GM19438 (cell line): ENCODE data around the gene CCDC17.

Experiments used
- ATAC-seq: cut with Tn5 transposase; IDR thresholded peaks from one replicate; pipeline ENCODE4 v1.9.1; 2021; ENCODE audit warnings: low read depth; ENCODE audit not compliant: unreplicated experiment

The CCDC17 gene

GRCh38 chr1:45623972-45624371, at the start of gene CCDC17:
TSS of gene CCDC17 (minus strand) at chr1:45624054. CDS start at chr1:45623909, 145 bp downstream.
- no peak for ATAC-seq

- ATAC-seq, result no peak
Measured at GRCh38 chr1:45669859-45670655, 46.2 kb upstream of the CCDC17 start.

- ATAC-seq, result no peak
Measured at GRCh38 chr1:45669379-45669778, 45.5 kb upstream of the CCDC17 start.

GRCh38 chr1:45668526-45668925, 44.7 kb upstream of the CCDC17 start:
- no peak for ATAC-seq

- ATAC-seq, result no peak
Measured at GRCh38 chr1:45667321-45668111, 43.7 kb upstream of the CCDC17 start.

- ATAC-seq, result no peak
Measured at GRCh38 chr1:45666836-45667235, 43.0 kb upstream of the CCDC17 start.

GRCh38 chr1:45660336-45660735, 36.5 kb upstream of the CCDC17 start:
- no peak for ATAC-seq

- ATAC-seq, result no peak
Measured at GRCh38 chr1:45659222-45659621, 35.4 kb upstream of the CCDC17 start.

GRCh38 chr1:45658171-45658570, 34.3 kb upstream of the CCDC17 start:
- ATAC-seq, result no peak

GRCh38 chr1:45656573-45657226, 32.8 kb upstream of the CCDC17 start:
- ATAC-seq, result no peak

- ATAC-seq, result no peak
Measured at GRCh38 chr1:45654540-45655280, 30.9 kb upstream of the CCDC17 start.

- no peak for ATAC-seq
Measured at GRCh38 chr1:45647248-45648021, 23.6 kb upstream of the CCDC17 start.

- ATAC-seq, result no peak
Measured at GRCh38 chr1:45644661-45645060, 20.8 kb upstream of the CCDC17 start.

- no peak for ATAC-seq
Measured at GRCh38 chr1:45643978-45644377, 20.1 kb upstream of the CCDC17 start.

- ATAC-seq, result no peak
Measured at GRCh38 chr1:45643321-45643720, 19.5 kb upstream of the CCDC17 start.

GRCh38 chr1:45640293-45640692, 16.4 kb upstream of the CCDC17 start:
- ATAC-seq, result no peak

- ATAC-seq, result no peak
Measured at GRCh38 chr1:45635211-45635610, 11.4 kb upstream of the CCDC17 start.

- ATAC-seq, result no peak
Measured at GRCh38 chr1:45630429-45630828, 6.6 kb upstream of the CCDC17 start.

- no peak for ATAC-seq
Measured at GRCh38 chr1:45629035-45629434, 5.2 kb upstream of the CCDC17 start.
